Measurements from ENCODE around the gene HPS4.

Gene HPS4

GRCh38 chr22:26461188-26461810, 22.3 kb downstream of the HPS4 start:
- no peak overlapping the region for H3K27ac ChIP-seq
- TF ChIP-seq CTCF (IDR thresholded peaks at IDR 0.05), result peak; percentile 85
- no peak for TF ChIP-seq ZFX (IDR thresholded peaks at IDR 0.05; ENCODE audit: borderline replicate concordance)

GRCh38 chr22:26460202-26460601, 23.4 kb downstream of the HPS4 start:
- TF ChIP-seq ZFX (IDR thresholded peaks at IDR 0.05; ENCODE audit: borderline replicate concordance) (no peak), CTCF (IDR thresholded peaks at IDR 0.05) (no peak)
- H3K27ac ChIP-seq, result no peak overlapping the region

GRCh38 chr22:26457661-26458272, 25.8 kb downstream of the HPS4 start:
- no peak overlapping the region for H3K27ac ChIP-seq
- TF ChIP-seq ZFX (IDR thresholded peaks at IDR 0.05; ENCODE audit: borderline replicate concordance) (no peak), CTCF (IDR thresholded peaks at IDR 0.05) (no peak)

DNA sequence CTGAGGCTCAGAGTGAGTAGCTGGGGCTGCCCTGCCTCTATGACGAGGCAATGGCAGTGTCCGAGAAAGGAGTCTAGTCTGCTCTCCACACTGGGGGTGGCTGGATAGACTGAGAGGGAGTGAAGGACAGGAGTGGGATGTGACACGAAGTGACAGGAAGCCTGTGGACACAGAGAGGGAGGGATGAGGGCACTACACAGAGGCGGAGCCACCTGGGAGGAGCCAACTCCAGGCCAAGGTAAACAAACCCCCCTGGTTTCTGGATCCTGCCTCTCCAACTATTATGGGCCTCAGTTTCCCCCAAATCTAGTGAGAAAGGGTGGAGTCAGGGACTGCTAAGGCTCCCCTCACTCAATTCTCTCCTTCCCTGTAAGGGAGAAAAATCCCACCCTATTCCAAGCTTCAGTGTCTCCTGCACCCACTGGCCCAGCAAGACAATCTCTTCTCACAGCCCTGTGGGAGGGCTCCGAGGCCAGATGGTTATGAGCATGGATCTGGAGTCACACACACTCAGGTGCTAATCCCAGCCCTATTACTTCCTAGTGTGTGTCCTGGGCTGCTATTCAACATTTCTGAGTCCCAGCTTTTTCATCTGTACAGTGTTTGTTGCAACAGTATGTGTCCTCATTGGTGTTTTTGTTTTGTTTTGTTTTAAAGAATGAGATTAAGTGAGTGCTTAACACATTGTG, 29.6 kb downstream of the HPS4 start:
- no peak overlapping the region for H3K27ac ChIP-seq
- TF ChIP-seq CTCF (IDR thresholded peaks at IDR 0.05) (no peak), ZFX (IDR thresholded peaks at IDR 0.05; ENCODE audit: borderline replicate concordance) (no peak)

- H3K27ac ChIP-seq, result no peak overlapping the region
- no peak for TF ChIP-seq ZFX (IDR thresholded peaks at IDR 0.05; ENCODE audit: borderline replicate concordance)
- TF ChIP-seq CTCF (IDR thresholded peaks at IDR 0.05), result no peak
Observed at GRCh38 chr22:26453216-26453615, 30.4 kb downstream of the HPS4 start.

DNA sequence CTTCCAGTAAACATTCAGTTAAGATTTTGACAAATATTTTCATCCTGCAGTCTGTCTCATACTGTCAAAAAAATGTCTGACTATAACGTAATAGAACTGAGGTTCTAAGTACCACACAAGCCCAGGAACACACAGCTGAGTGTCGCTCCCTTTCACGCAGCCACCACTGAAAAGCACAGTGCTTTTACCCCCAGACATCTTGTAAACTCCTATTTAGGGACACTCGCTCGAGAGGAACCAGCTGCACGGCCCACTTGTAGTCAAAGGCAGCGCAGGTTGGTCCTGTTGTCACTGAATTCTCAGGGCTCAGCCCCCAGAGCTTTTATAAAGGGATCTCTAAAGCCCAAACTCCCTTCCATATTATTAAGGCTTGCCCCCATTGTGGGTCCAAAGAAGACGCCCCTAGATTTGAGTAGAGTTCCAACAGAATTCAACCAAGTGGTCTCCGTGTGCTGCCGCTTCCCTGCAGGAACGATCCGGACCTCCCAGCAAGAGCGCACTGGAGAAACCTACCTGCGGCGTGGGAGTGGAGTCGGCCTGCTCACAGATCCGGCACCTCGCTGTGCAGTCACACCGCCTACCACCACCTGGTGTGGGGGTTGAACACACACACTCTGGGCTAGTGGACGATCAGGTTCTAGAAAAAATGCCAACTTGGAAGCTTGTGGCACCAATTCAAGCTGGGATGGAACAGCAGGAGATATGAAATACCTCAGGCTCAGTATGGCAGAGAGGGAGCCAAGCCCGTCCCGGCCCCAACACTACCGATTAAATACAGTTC, 31.2 kb downstream of the HPS4 start:
- H3K27ac ChIP-seq, result no peak overlapping the region
- no peak for TF ChIP-seq ZFX (IDR thresholded peaks at IDR 0.05; ENCODE audit: borderline replicate concordance)
- no peak for TF ChIP-seq CTCF (IDR thresholded peaks at IDR 0.05)
